Ishikawa (cell line): Measurements from ENCODE around the gene ENO3.

Experiments used
- CEBPB ChIP-seq: IDR thresholded peaks from 2 replicates; pipeline ENCODE4 v1.6.1; 2012
- CREB1 ChIP-seq: IDR thresholded peaks from 2 replicates; pipeline ENCODE4 v1.6.1; 2012; ENCODE audit warnings: low read depth
- EGR1 ChIP-seq: IDR thresholded peaks from 2 replicates; pipeline ENCODE4 v1.6.1; 2012
- EP300 ChIP-seq: IDR thresholded peaks from 2 replicates; pipeline ENCODE4 v1.6.1; 2012; ENCODE audit warnings: borderline replicate concordance
- FOXM1 ChIP-seq: IDR thresholded peaks from 2 replicates; pipeline ENCODE4 v1.6.1; 2012; ENCODE audit warnings: low read depth, borderline replicate concordance
- MAX ChIP-seq: IDR thresholded peaks from 2 replicates; pipeline ENCODE4 v1.6.1; 2012
- NFIC ChIP-seq: IDR thresholded peaks from 2 replicates; pipeline ENCODE4 v1.6.1; 2012
- RAD21 ChIP-seq: IDR thresholded peaks from 2 replicates; pipeline ENCODE4 v1.6.1; 2012; ENCODE audit warnings: low read depth
- REST ChIP-seq: IDR thresholded peaks from 2 replicates; pipeline ENCODE4 v1.6.1; 2012; ENCODE audit warnings: low read depth, mild to moderate bottlenecking
- TAF1 ChIP-seq: IDR thresholded peaks from 2 replicates; pipeline ENCODE4 v1.6.1; 2012; ENCODE audit warnings: low read depth, mild to moderate bottlenecking
- TCF12 ChIP-seq: IDR thresholded peaks from 2 replicates; pipeline ENCODE4 v1.6.1; 2012; ENCODE audit warnings: low read depth
- TEAD4 ChIP-seq: IDR thresholded peaks from 2 replicates; pipeline ENCODE4 v1.6.1; 2012
- USF1 ChIP-seq: IDR thresholded peaks from 2 replicates; pipeline ENCODE4 v1.6.1; 2012
- YY1 ChIP-seq: IDR thresholded peaks from 2 replicates; pipeline ENCODE4 v1.6.1; 2012; ENCODE audit warnings: low read depth
- ZBTB7A ChIP-seq: IDR thresholded peaks from 2 replicates; pipeline ENCODE4 v1.6.1; 2012; ENCODE audit warnings: low read depth

ENO3 gene

GRCh38 chr17:4971826-4972225 is 20.9 kb downstream of the ENO3 start:
- TF ChIP-seq USF1 (no peak), TAF1 (no peak), REST (no peak), CEBPB (no peak), YY1 (no peak), NFIC (no peak), FOXM1 (no peak), RAD21 (no peak), EGR1 (no peak), TCF12 (no peak), ZBTB7A (no peak), TEAD4 (no peak), MAX (no peak), EP300 (no peak)

- no peak for TF ChIP-seq ZBTB7A
- no peak for TF ChIP-seq TEAD4
- TF ChIP-seq USF1: no peak
- no peak for TF ChIP-seq TCF12
- no peak for TF ChIP-seq NFIC
- TF ChIP-seq EGR1: no peak
- no peak for TF ChIP-seq CEBPB
- no peak for TF ChIP-seq EP300
- no peak for TF ChIP-seq CREB1
- TF ChIP-seq YY1: no peak
- TF ChIP-seq MAX: no peak
Measured at GRCh38 chr17:4972322-4972721, 21.4 kb downstream of the ENO3 start.

- no peak for TF ChIP-seq CREB1
- TF ChIP-seq EP300: no peak
- no peak for TF ChIP-seq REST
- TF ChIP-seq MAX: no peak
- TF ChIP-seq TAF1: no peak
- TF ChIP-seq RAD21: no peak
- TF ChIP-seq NFIC: no peak
- TF ChIP-seq USF1: no peak
- TF ChIP-seq CEBPB: no peak
- no peak for TF ChIP-seq TEAD4
- no peak for TF ChIP-seq TCF12
- no peak for TF ChIP-seq YY1
- no peak for TF ChIP-seq FOXM1
- TF ChIP-seq EGR1: no peak
- TF ChIP-seq ZBTB7A: no peak
Measured at GRCh38 chr17:4972752-4973151, 21.8 kb downstream of the ENO3 start.

GRCh38 chr17:4973256-4974114 is 22.6 kb downstream of the ENO3 start:
- TF ChIP-seq CEBPB (no peak), REST (no peak), FOXM1 (no peak), YY1 (no peak), ZBTB7A (no peak), TEAD4 (no peak), TAF1 (no peak), NFIC (no peak), USF1 (no peak), EGR1 (no peak), TCF12 (no peak)
